ENCODE data around the gene OPCML.

OPCML gene

GRCh38 chr11:132901638-132902471 is 630.4 kb downstream of the OPCML start:
- Histone ChIP-seq H3K4me3 (no peak overlapping the region), H3K27ac (no peak overlapping the region)

GRCh38 chr11:132898676-132899075 is 633.6 kb downstream of the OPCML start:
- Histone ChIP-seq H3K27ac (no peak overlapping the region), H3K4me3 (no peak overlapping the region)

- Histone ChIP-seq H3K4me3 (no peak overlapping the region), H3K27ac (no peak overlapping the region)
Observed at GRCh38 chr11:132898021-132898420, 634.3 kb downstream of the OPCML start.

- Histone ChIP-seq H3K27ac (no peak overlapping the region), H3K4me3 (no peak overlapping the region)
Observed at GRCh38 chr11:132895340-132895739, 637.0 kb downstream of the OPCML start.

GRCh38 chr11:132894606-132895005 is 637.7 kb downstream of the OPCML start:
- Histone ChIP-seq H3K4me3 (no peak overlapping the region), H3K27ac (no peak overlapping the region)

GRCh38 chr11:132892876-132893275 is 639.4 kb downstream of the OPCML start:
- no peak overlapping the region for H3K27ac ChIP-seq
- H3K4me3 ChIP-seq: no peak overlapping the region

GRCh38 chr11:132888226-132888625 is 644.1 kb downstream of the OPCML start:
- H3K27ac ChIP-seq: no peak overlapping the region
- H3K4me3 ChIP-seq: no peak overlapping the region

GRCh38 chr11:132886335-132886734 is 646.0 kb downstream of the OPCML start:
- H3K27ac ChIP-seq: no peak overlapping the region
- H3K4me3 ChIP-seq: no peak overlapping the region

GRCh38 chr11:132883241-132883640 is 649.1 kb downstream of the OPCML start:
- no peak overlapping the region for H3K27ac ChIP-seq
- no peak overlapping the region for H3K4me3 ChIP-seq

GRCh38 chr11:132881622-132882021 is 650.7 kb downstream of the OPCML start:
- H3K4me3 ChIP-seq: no peak overlapping the region
- H3K27ac ChIP-seq: no peak overlapping the region

GRCh38 chr11:132878111-132878510 is 654.2 kb downstream of the OPCML start:
- Histone ChIP-seq H3K27ac (no peak overlapping the region), H3K4me3 (no peak overlapping the region)

- Histone ChIP-seq H3K4me3 (no peak overlapping the region), H3K27ac (no peak overlapping the region)
Observed at GRCh38 chr11:132876705-132877104, 655.6 kb downstream of the OPCML start.

- H3K4me3 ChIP-seq: no peak overlapping the region
- H3K27ac ChIP-seq: no peak overlapping the region
Observed at GRCh38 chr11:132876239-132876638, 656.1 kb downstream of the OPCML start.

GRCh38 chr11:132874638-132875037 is 657.7 kb downstream of the OPCML start:
- Histone ChIP-seq H3K4me3 (no peak overlapping the region), H3K27ac (no peak overlapping the region)

- H3K27ac ChIP-seq: no peak overlapping the region
- no peak overlapping the region for H3K4me3 ChIP-seq
Observed at GRCh38 chr11:132873841-132874240, 658.5 kb downstream of the OPCML start.

- Histone ChIP-seq H3K27ac (no peak overlapping the region), H3K4me3 (no peak overlapping the region)
Observed at GRCh38 chr11:132872211-132872610, 660.1 kb downstream of the OPCML start.

GRCh38 chr11:132866783-132867545 is 665.3 kb downstream of the OPCML start:
- Histone ChIP-seq H3K27ac (peak overlapping the region in 2 of 21 experiments; percentile 20 to 24), H3K4me3 (no peak overlapping the region)

- H3K27ac ChIP-seq: no peak overlapping the region
- H3K4me3 ChIP-seq: no peak overlapping the region
Observed at GRCh38 chr11:132865623-132866022, 666.7 kb downstream of the OPCML start.

GRCh38 chr11:132864811-132865576 is 667.3 kb downstream of the OPCML start:
- H3K4me3 ChIP-seq: no peak overlapping the region
- no peak overlapping the region for H3K27ac ChIP-seq

- Histone ChIP-seq H3K4me3 (no peak overlapping the region), H3K27ac (no peak overlapping the region)
Observed at GRCh38 chr11:132862933-132863332, 669.4 kb downstream of the OPCML start.

Data from skin epidermis (tissue), 12 donors.